Activated naive CD4-positive, alpha-beta T cell treated with anti-CD3 and anti-CD28 coated beads for 36 hours (primary cell): ENCODE results near the gene C2orf81. TPM values are rescaled to one million over a fixed set of nuclear protein-coding genes. Genes with fewer than 3 reads are reported as not detected.

Source experiments
- total RNA-seq, 2 experiments: library from RNA; stranded (reverse); gene quantifications; one replicate each; pipeline ENCODE4 v1.2.3, GENCODE V29; 2021

Gene C2orf81
- total RNA-seq, 2 experiments from 2014 or later = 2.6 to 3.4 TPM

Other genes with a start within 250 kb of the C2orf81 start
- 100 to 1,000 TPM; 129 to 131 TPM for gene MOB1A, start 242.7 kb downstream of the C2orf81 start, total RNA-seq
- 100 to 1,000 TPM; 683 to 692 TPM for gene MTHFD2, start 223.0 kb downstream of the C2orf81 start, total RNA-seq
- 1 to 10 TPM; 1.1 to 2.3 TPM for gene SLC4A5, start 78.2 kb downstream of the C2orf81 start, total RNA-seq
- gene DCTN1, start 41.3 kb downstream of the C2orf81 start, total RNA-seq = 10 to 100 TPM; 54.0 to 61.7 TPM
- 10 to 100 TPM; 67.2 to 70.8 TPM for gene WDR54, start 111 bp upstream of the C2orf81 start, total RNA-seq
- gene RTKN, start 20.3 kb upstream of the C2orf81 start, total RNA-seq = 1 to 10 TPM in 1 of 2 experiments, under 1 TPM in 1; 0.95 to 1.6 TPM
- 10 to 100 TPM; 26.5 to 28.3 TPM for gene INO80B, start 33.5 kb upstream of the C2orf81 start, total RNA-seq
- 10 to 100 TPM; 39.4 to 40.0 TPM for gene WBP1, start 36.8 kb upstream of the C2orf81 start, total RNA-seq
- 10 to 100 TPM; 38.8 to 39.1 TPM for gene MOGS, start 43.8 kb upstream of the C2orf81 start, total RNA-seq
- 100 to 1,000 TPM; 112 to 117 TPM for gene MRPL53, start 51.1 kb upstream of the C2orf81 start, total RNA-seq
- gene CCDC142, start 61.4 kb upstream of the C2orf81 start, total RNA-seq = 1 to 10 TPM; 3.7 to 5.8 TPM
- 10 to 100 TPM; 29.5 to 30.6 TPM for gene TTC31, start 61.5 kb upstream of the C2orf81 start, total RNA-seq
- gene LBX2, start 78.0 kb upstream of the C2orf81 start, total RNA-seq = under 1 TPM in 1 of 2 experiments, not detected in 1; 0.31 TPM
- 10 to 100 TPM; 21.1 to 24.4 TPM for gene PCGF1, start 86.1 kb upstream of the C2orf81 start, total RNA-seq
- under 1 TPM; 0.10 TPM for gene TLX2, start 92.8 kb upstream of the C2orf81 start, total RNA-seq
- gene DQX1, start 104.6 kb upstream of the C2orf81 start, total RNA-seq = under 1 TPM; 0.10 to 0.45 TPM
- 10 to 100 TPM; 77.4 to 78.5 TPM for gene AUP1, start 108.1 kb upstream of the C2orf81 start, total RNA-seq
- gene HTRA2, start 108.3 kb upstream of the C2orf81 start, total RNA-seq = 10 to 100 TPM; 39.0 to 39.7 TPM
- gene LOXL3, start 132.3 kb upstream of the C2orf81 start, total RNA-seq = under 1 TPM; 0.35 to 0.41 TPM
- 10 to 100 TPM; 12.3 to 13.2 TPM for gene DOK1, start 133.1 kb upstream of the C2orf81 start, total RNA-seq
- gene M1AP, start 226.7 kb upstream of the C2orf81 start, total RNA-seq = under 1 TPM in 1 of 2 experiments, not detected in 1; 0.10 TPM
- 1 to 10 TPM; 4.3 to 5.3 TPM for gene SEMA4F, start 232.6 kb upstream of the C2orf81 start, total RNA-seq